Progenitor cell of endocrine pancreas (in vitro differentiated cells): ENCODE results near the gene HDAC7. TPM values are rescaled to one million over a fixed set of nuclear protein-coding genes. Genes with fewer than 3 reads are reported as not detected.

Experiments
- DNase-seq: peaks from one replicate; pipeline ENCODE4 v3.0.0; 2021; ENCODE audit warnings: low spot score; ENCODE audit not compliant: unreplicated experiment
- H3K27ac Mint-ChIP-seq: 2 replicates; pipeline ENCODE4 v1.8.0; 2021; ENCODE audit warnings: mild to moderate bottlenecking, moderate library complexity, mixed read lengths
- H3K27me3 Mint-ChIP-seq: 2 replicates; pipeline ENCODE4 v1.8.0; 2021; ENCODE audit warnings: mixed read lengths
- H3K36me3 Mint-ChIP-seq: 2 replicates; pipeline ENCODE4 v1.8.0; 2022; ENCODE audit warnings: mixed read lengths; ENCODE audit not compliant: insufficient read depth
- H3K4me1 Mint-ChIP-seq: 2 replicates; pipeline ENCODE4 v1.8.0; 2021; ENCODE audit warnings: low read depth, mixed read lengths
- H3K4me3 Mint-ChIP-seq: 2 replicates; pipeline ENCODE4 v1.8.0; 2021; ENCODE audit warnings: low read depth, mild to moderate bottlenecking, moderate library complexity, mixed read lengths
- H3K9me3 Mint-ChIP-seq: 2 replicates; pipeline ENCODE4 v1.8.0; 2021; ENCODE audit warnings: low read depth, mixed read lengths
- CTCF ChIP-seq: fragments of 200-600 bp; sonication (generic); IDR thresholded peaks from one replicate; pipeline ENCODE4 v1.5.0; 2021; ENCODE audit warnings: antibody characterized with exemption, mild to moderate bottlenecking; ENCODE audit not compliant: unreplicated experiment
- total RNA-seq: library from RNA; stranded (reverse); gene quantifications from 2 replicates; pipeline ENCODE4 v1.2.1, GENCODE V29; 2021

Gene HDAC7
- total RNA-seq, 1 donor from 2014 or later = 80.0 TPM

GRCh38 chr12:47757840-47758583 lies 61.7 kb downstream of the HDAC7 start:
- no peak for DNase-seq
- no peak for TF ChIP-seq CTCF
- Mint-ChIP-seq H3K36me3 (no peaks in the 10 kb centered on the region), H3K4me1 (peaks cover 10% of the 10 kb centered on the region), H3K9me3 (no peaks in the 10 kb centered on the region), H3K27me3 (peaks cover 36% of the 10 kb centered on the region), H3K27ac (no peak overlapping the region), H3K4me3 (peak overlapping the region; percentile 59)

DNA sequence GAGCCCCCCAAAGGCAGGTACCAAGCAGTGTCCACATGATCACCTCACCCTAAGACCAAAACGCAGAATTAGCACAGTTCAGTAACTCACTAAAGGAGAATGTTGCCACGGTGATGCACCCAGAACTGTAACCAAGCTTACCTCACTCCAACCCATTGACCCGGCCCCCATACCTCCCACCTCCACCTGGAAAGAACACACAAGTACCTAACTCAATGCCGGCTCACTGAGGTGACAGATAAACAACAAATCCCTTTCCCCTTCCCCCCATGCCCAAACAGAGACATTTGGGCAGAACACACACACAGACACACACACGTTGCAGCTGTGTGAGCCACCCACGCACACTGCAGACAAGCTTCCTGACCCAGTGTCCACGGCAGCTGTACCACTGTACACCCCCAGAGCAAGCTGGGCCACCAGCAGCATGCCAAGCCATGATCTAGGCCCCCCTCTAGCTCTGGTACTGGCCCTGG lies 62.3 kb downstream of the HDAC7 start:
- H3K4me1 Mint-ChIP-seq = peaks cover 10% of the 10 kb centered on the region
- no peaks in the 10 kb centered on the region for H3K9me3 Mint-ChIP-seq
- DNase-seq = no peak
- no peak overlapping the region for H3K27ac Mint-ChIP-seq
- H3K36me3 Mint-ChIP-seq = no peaks in the 10 kb centered on the region
- TF ChIP-seq CTCF = no peak
- H3K27me3 Mint-ChIP-seq = peaks cover 34% of the 10 kb centered on the region
- no peak overlapping the region for H3K4me3 Mint-ChIP-seq

- H3K9me3 Mint-ChIP-seq = no peaks in the 10 kb centered on the region
- H3K4me3 Mint-ChIP-seq = no peak overlapping the region
- no peaks in the 10 kb centered on the region for H3K36me3 Mint-ChIP-seq
- TF ChIP-seq CTCF = no peak
- H3K27me3 Mint-ChIP-seq = peaks cover 32% of the 10 kb centered on the region
- H3K27ac Mint-ChIP-seq = no peak overlapping the region
- H3K4me1 Mint-ChIP-seq = peaks cover 10% of the 10 kb centered on the region
- DNase-seq = no peak
Observed at GRCh38 chr12:47755655-47756562, 63.8 kb downstream of the HDAC7 start.

- Mint-ChIP-seq H3K36me3 (no peaks in the 10 kb centered on the region), H3K9me3 (no peaks in the 10 kb centered on the region), H3K4me3 (no peak overlapping the region), H3K4me1 (peaks cover 10% of the 10 kb centered on the region), H3K27me3 (peaks cover 28% of the 10 kb centered on the region), H3K27ac (no peak overlapping the region)
- no peak for TF ChIP-seq CTCF
- DNase-seq = no peak
Observed at GRCh38 chr12:47754881-47755280, 64.8 kb downstream of the HDAC7 start.

DNA sequence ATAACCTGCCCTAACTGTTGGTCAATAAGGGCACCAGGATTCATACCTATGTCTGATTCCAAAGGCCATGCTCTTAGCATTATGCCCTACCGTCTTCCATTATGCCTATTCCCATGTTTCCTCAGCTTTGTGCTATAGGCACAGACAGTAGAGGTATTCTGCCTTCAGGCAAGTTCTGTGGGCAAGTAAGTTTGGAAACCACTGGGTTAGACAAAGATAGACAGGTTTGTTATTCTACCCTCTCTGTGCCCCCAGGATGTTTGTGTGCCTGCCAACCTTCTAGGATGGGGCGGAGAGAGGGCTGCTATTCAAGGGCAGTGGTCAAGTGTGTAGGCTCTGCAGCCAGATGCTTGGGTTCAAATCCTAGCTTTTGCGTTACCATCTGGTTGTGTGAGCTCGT lies 65.6 kb downstream of the HDAC7 start:
- H3K27ac Mint-ChIP-seq = no peak overlapping the region
- no peak for TF ChIP-seq CTCF
- H3K9me3 Mint-ChIP-seq = no peaks in the 10 kb centered on the region
- no peaks in the 10 kb centered on the region for H3K36me3 Mint-ChIP-seq
- DNase-seq = no peak
- peaks cover 27% of the 10 kb centered on the region for H3K27me3 Mint-ChIP-seq
- peaks cover 10% of the 10 kb centered on the region for H3K4me1 Mint-ChIP-seq
- H3K4me3 Mint-ChIP-seq = no peak overlapping the region
